ENCODE results near the gene FUBP1.

DNA sequence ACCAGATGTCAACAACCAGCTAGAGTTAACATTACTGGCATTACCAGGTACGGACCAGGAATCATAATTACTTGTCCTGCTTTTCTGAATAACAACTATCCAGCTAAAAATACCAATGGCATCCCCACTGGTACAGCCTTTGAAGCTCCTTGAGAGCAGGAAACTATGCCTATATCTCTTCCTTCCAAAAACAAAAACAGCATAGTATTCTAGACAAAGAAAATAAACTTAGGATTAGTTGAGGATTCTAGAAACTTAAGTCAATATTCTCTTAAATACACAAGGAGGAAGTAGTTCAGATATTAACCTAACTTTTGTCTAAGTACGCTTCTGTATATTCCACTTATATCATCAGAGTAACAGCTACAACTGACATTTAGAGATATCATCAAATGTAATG lies 3.0 kb downstream of the FUBP1 start:
- TF ChIP-seq, protein P1, sequence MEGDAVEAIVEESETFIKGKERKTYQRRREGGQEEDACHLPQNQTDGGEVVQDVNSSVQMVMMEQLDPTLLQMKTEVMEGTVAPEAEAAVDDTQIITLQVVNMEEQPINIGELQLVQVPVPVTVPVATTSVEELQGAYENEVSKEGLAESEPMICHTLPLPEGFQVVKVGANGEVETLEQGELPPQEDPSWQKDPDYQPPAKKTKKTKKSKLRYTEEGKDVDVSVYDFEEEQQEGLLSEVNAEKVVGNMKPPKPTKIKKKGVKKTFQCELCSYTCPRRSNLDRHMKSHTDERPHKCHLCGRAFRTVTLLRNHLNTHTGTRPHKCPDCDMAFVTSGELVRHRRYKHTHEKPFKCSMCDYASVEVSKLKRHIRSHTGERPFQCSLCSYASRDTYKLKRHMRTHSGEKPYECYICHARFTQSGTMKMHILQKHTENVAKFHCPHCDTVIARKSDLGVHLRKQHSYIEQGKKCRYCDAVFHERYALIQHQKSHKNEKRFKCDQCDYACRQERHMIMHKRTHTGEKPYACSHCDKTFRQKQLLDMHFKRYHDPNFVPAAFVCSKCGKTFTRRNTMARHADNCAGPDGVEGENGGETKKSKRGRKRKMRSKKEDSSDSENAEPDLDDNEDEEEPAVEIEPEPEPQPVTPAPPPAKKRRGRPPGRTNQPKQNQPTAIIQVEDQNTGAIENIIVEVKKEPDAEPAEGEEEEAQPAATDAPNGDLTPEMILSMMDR (IDR thresholded peaks at IDR 0.05; ENCODE audit: low read depth, low read length, poor library complexity, severe bottlenecking): no peak
- no peak for TF ChIP-seq EZH2phosphoT487 (IDR thresholded peaks at IDR 0.05; ENCODE audit: borderline replicate concordance, low read length)
